Adipocyte (in vitro differentiated cells): ENCODE results near the gene EPHA7.

Experiments used
- DNase-seq: peaks from one replicate; pipeline ENCODE4 v3.0.0-alpha.2; 2015; ENCODE audit warnings: low read depth
- H3K27me3 ChIP-seq: replicated peaks from 2 replicates; pipeline ENCODE4 v1.7.0; 2013; ENCODE audit warnings: mild to moderate bottlenecking, low read length, moderate library complexity; ENCODE audit not compliant: control insufficient read depth, insufficient read depth
- H3K36me3 ChIP-seq: 2 replicates; pipeline ENCODE4 v1.7.0; 2013; ENCODE audit warnings: low read length, mild to moderate bottlenecking, moderate library complexity; ENCODE audit not compliant: control insufficient read depth, insufficient read depth, severe bottlenecking
- H3K4me1 ChIP-seq: 2 replicates; pipeline ENCODE4 v1.7.0; 2013; ENCODE audit warnings: mild to moderate bottlenecking, low read length, moderate library complexity; ENCODE audit not compliant: control insufficient read depth, insufficient read depth
- H3K4me3 ChIP-seq: 2 replicates; pipeline ENCODE4 v1.7.0; 2013; ENCODE audit warnings: mild to moderate bottlenecking, low read length, moderate library complexity
- H3K9ac ChIP-seq: 2 replicates; pipeline ENCODE4 v1.7.0; 2013; ENCODE audit warnings: mild to moderate bottlenecking, low read length, moderate library complexity
- H3K9me3 ChIP-seq: 2 replicates; pipeline ENCODE4 v1.7.0; 2013; ENCODE audit warnings: mild to moderate bottlenecking, low read length, moderate library complexity; ENCODE audit not compliant: control insufficient read depth

EPHA7 gene

GRCh38 chr6:93419304-93420162 is at the start of gene EPHA7:
TSS of gene EPHA7 (minus strand) at chr6:93419559. CDS start at chr6:93419341, 218 bp downstream.
- Histone ChIP-seq H3K4me3 (peak within 1 kb of the TSS; percentile 82), H3K36me3 (no peaks in the 10 kb centered on the region), H3K27me3 (peaks cover 60% of the 10 kb centered on the region), H3K4me1 (peaks cover 18% of the 10 kb centered on the region), H3K9ac (no peak within 1 kb of the TSS), H3K9me3 (no peaks in the 10 kb centered on the region)
- peak; percentile 94 for DNase-seq

DNA sequence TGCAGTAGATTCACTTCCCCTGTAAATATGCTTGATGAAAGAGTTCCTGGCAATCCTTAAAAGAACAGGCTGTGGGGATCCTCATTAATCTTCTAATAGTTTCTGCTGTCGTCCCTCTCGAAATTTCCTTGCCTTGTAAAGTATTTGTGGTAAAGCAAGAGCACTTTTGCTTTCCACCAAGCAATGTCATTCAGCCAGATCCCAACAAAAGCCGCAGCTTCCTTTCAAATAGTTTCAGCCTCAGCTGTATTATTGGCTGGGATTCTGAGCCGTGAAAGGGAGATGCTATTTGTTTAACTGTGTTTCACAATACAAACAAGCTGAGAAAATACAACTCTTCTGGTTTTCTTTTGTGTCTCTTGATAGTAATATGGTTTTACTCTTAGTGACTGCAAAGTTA is 48.9 kb upstream of the EPHA7 start:
- Histone ChIP-seq H3K4me1 (no peaks in the 10 kb centered on the region), H3K27me3 (no peaks in the 10 kb centered on the region), H3K9ac (no peak overlapping the region), H3K4me3 (no peak overlapping the region), H3K36me3 (no peaks in the 10 kb centered on the region), H3K9me3 (no peaks in the 10 kb centered on the region)
- DNase-seq, result no peak

DNA sequence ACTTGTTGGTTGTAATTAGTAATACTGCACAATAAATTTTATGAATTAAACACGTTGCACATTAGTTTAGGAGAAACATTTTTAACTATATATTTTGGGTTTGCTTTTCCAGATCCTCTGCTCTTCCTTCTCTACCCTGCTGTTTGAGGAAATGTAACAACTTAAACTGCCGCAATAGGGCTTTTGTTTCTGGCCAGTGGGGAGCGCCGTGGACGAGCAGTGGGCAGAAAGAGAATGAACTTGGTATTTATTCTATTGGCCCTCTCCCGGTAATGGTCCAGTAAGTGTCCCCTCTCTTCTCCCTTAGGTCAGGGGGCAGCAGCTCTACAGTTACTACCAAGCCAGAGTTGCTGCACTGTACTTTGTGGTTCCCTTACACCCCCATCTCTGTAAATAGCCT is 35.2 kb upstream of the EPHA7 start:
- Histone ChIP-seq H3K27me3 (no peaks in the 10 kb centered on the region), H3K4me1 (no peaks in the 10 kb centered on the region), H3K36me3 (no peaks in the 10 kb centered on the region), H3K4me3 (no peak overlapping the region), H3K9ac (no peak overlapping the region), H3K9me3 (no peaks in the 10 kb centered on the region)
- DNase-seq, result no peak

- DNase-seq, result no peak
- Histone ChIP-seq H3K4me3 (no peak overlapping the region), H3K36me3 (no peaks in the 10 kb centered on the region), H3K4me1 (no peaks in the 10 kb centered on the region), H3K27me3 (no peaks in the 10 kb centered on the region), H3K9me3 (no peaks in the 10 kb centered on the region), H3K9ac (no peak overlapping the region)
These were observed 34.6 kb upstream of the EPHA7 start for GRCh38 chr6:93453956-93454355.

DNA sequence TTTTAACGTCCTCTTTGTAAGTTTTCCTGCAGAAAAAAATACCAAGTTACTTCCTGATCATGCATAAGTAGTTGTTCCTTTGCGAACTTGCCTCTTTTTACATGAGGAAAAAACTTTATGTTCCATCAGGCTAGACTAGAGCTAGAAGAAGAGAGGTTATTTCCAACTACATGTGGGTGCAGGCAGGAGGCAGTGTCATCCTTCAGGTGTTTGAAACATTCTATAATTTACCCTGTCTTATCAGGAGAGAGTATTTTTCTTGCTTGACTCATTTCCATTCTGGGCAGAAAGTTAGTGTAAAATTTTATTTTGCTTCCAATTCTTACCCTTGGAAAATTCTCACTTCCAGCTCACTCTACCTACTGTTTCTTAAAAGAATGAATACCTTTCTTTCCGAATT is 28.5 kb upstream of the EPHA7 start:
- no peaks in the 10 kb centered on the region for H3K9me3 ChIP-seq
- H3K4me3 ChIP-seq, result no peak overlapping the region
- no peak for DNase-seq
- H3K36me3 ChIP-seq, result no peaks in the 10 kb centered on the region
- no peak overlapping the region for H3K9ac ChIP-seq
- no peaks in the 10 kb centered on the region for H3K4me1 ChIP-seq
- no peaks in the 10 kb centered on the region for H3K27me3 ChIP-seq

GRCh38 chr6:93437491-93437890 is 18.1 kb upstream of the EPHA7 start:
- H3K4me1 ChIP-seq, result no peaks in the 10 kb centered on the region
- DNase-seq, result no peak
- H3K9ac ChIP-seq, result no peak overlapping the region
- H3K9me3 ChIP-seq, result no peaks in the 10 kb centered on the region
- H3K36me3 ChIP-seq, result no peaks in the 10 kb centered on the region
- no peaks in the 10 kb centered on the region for H3K27me3 ChIP-seq
- H3K4me3 ChIP-seq, result no peak overlapping the region

GRCh38 chr6:93433592-93433991 is 14.2 kb upstream of the EPHA7 start:
- Histone ChIP-seq H3K4me3 (no peak overlapping the region), H3K9me3 (no peaks in the 10 kb centered on the region)
- no peak for DNase-seq

GRCh38 chr6:93424303-93425064 is 5.1 kb upstream of the EPHA7 start:
- H3K36me3 ChIP-seq, result no peaks in the 10 kb centered on the region
- no peak overlapping the region for H3K4me3 ChIP-seq
- peaks cover 37% of the 10 kb centered on the region for H3K27me3 ChIP-seq
- peak; percentile 26 for DNase-seq
- no peak overlapping the region for H3K9ac ChIP-seq
- H3K4me1 ChIP-seq, result peaks cover 4% of the 10 kb centered on the region
- H3K9me3 ChIP-seq, result no peaks in the 10 kb centered on the region

More at GRCh38 chr6:93433592-93433991, 14.2 kb upstream of the EPHA7 start:
- H3K4me1 ChIP-seq, result no peaks in the 10 kb centered on the region
- peaks cover under 1% of the 10 kb centered on the region for H3K27me3 ChIP-seq
- H3K9ac ChIP-seq, result no peak overlapping the region
- H3K36me3 ChIP-seq, result no peaks in the 10 kb centered on the region

DNA sequence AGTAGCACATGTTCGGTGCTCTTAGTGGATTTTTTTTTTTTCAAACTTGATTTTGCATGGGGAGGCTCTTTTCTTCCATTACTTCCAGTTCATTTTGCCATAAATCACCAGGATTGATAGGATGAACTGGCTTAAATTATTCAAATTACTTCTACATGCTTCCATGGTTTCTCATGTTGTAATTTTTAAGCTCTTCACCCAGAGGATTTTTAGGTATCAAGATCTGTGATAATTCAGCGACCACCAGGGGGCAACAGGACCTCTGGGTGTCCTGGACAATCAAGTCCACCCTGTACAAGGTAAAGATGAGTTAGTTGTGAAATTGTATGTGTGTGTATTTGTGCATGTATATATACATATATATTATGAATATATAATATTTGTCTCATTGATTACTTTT is 4.2 kb upstream of the EPHA7 start:
- Histone ChIP-seq H3K4me1 (peaks cover 12% of the 10 kb centered on the region), H3K36me3 (no peaks in the 10 kb centered on the region), H3K9ac (no peak overlapping the region), H3K27me3 (peaks cover 36% of the 10 kb centered on the region), H3K4me3 (no peak overlapping the region), H3K9me3 (no peaks in the 10 kb centered on the region)
- peak; percentile 2 for DNase-seq

DNA sequence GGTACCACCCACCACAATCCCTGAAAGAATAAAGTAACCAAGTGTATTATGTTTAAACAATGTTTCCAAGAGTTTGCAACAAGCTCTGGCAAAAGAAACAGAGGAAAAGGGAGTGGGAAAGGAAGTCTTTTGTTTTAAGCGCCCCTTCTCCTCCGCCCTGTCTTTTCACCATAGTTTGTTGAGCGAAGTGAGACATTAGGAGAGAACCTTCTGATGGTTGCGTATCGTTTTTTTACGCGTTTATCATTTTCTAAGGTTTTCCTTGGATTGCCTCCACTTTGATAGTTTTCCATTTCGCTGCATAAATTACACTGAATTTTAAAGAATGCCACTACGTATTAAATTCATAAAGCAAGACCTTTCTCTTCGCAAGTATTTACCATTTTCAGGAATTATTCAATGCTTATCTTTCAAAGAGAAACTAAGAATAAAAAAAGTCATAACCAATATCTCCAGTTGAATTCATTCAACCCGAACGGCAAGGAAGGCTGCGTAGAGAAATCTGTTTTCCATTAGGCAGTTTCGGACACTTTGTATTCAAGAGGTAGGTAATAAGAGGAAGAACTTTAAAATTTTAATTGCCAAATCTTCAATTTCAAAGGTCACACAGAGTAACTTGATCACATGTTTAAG is 920 bp upstream of the EPHA7 start:
- H3K4me1 ChIP-seq, result peaks cover 18% of the 10 kb centered on the region
- peaks cover 60% of the 10 kb centered on the region for H3K27me3 ChIP-seq

More for the DNA sequence above, 920 bp upstream of the EPHA7 start:
- Histone ChIP-seq H3K9me3 (no peaks in the 10 kb centered on the region), H3K4me3 (peak overlapping the region; percentile 82), H3K36me3 (no peaks in the 10 kb centered on the region), H3K9ac (no peak overlapping the region)
- no peak for DNase-seq
